Upper lobe of left lung (tissue), 6 donors: ENCODE data around the gene INHBC. TPM values are rescaled to one million over a fixed set of nuclear protein-coding genes. Genes with fewer than 3 reads are reported as not detected.

Experiments used
- ATAC-seq, 2 donors: fragments of 200-7000 bp; cut with Tn5 transposase; one replicate each; pipeline ENCODE4 v1.9.1; 2022; ENCODE audit warnings: mild to moderate bottlenecking in 2 of 2, moderate library complexity in 2 of 2; ENCODE audit not compliant: low FRiP score in 2 of 2
- DNase-seq, 2 donors: peaks; one replicate each; pipeline ENCODE4 v3.0.0-alpha.2; 2019 to 2020
- H3K27ac ChIP-seq, 4 donors: fragments of 200-600 bp; sonication (generic); one replicate each; pipeline ENCODE4 v1.5.1; 2016 to 2019
- H3K27me3 ChIP-seq, 4 donors: fragments of 200-600 bp; sonication (generic); one replicate each; pipeline ENCODE4 v1.5.1; 2017 to 2019
- H3K36me3 ChIP-seq, 4 donors: fragments of 200-600 bp; sonication (generic); one replicate each; pipeline ENCODE4 v1.5.1; 2016 to 2019
- H3K4me1 ChIP-seq, 4 donors: fragments of 200-600 bp; sonication (generic); one replicate each; pipeline ENCODE4 v1.5.1; 2018 to 2019
- H3K4me3 ChIP-seq, 4 donors: fragments of 200-600 bp; sonication (generic); one replicate each; pipeline ENCODE4 v1.5.1; 2017 to 2019; ENCODE audit warnings: mild to moderate bottlenecking in 2 of 4, moderate library complexity in 1 of 4
- H3K9me3 ChIP-seq, 4 donors: fragments of 200-600 bp; sonication (generic); one replicate each; pipeline ENCODE4 v1.5.1; 2018 to 2019
- EP300 ChIP-seq, 4 donors: sonication (generic); formaldehyde crosslinking; IDR thresholded peaks; one replicate each; pipeline ENCODE4 v1.5.1; 2017; ENCODE audit warnings: antibody characterized with exemption in 4 of 4, control low read depth in 2 of 4
- POLR2A ChIP-seq, 4 donors: fragments of 450-650 bp; IDR thresholded peaks; one replicate each; pipeline ENCODE4 v1.5.1; 2016 to 2017; ENCODE audit warnings: antibody characterized with exemption in 4 of 4, mild to moderate bottlenecking in 2 of 4
- POLR2AphosphoS5 ChIP-seq, 2 donors: sonication (generic); formaldehyde crosslinking; IDR thresholded peaks; one replicate each; pipeline ENCODE4 v1.5.1; 2017; ENCODE audit warnings: antibody characterized with exemption in 2 of 2
- WGBS, 2 donors: methylation state at CpG; one replicate each; pipeline ENCODE4 v1.1.5; 2017 to 2018; 5-methylcytosine and 5-hydroxymethylcytosine counted together
- total RNA-seq, 6 donors: library from RNA; depleted of rRNA in 4 of 6; stranded (reverse); fragments of >200 nt in 4 of 6; gene quantifications; one replicate each; pipeline versions ENCODE4 v1.1.0 to v1.2.1, GENCODE V29; 2016 to 2021
- TF ChIP-seq, protein P1 (sequence below), 6 experiments: fragments of 450-650 bp in 4 of 6; fragments of 200-600 bp in 2 of 6; sonication (generic) in 2 of 6; IDR thresholded peaks; one replicate each; pipeline ENCODE4 v1.5.1; 2016 to 2019; ENCODE audit warnings: antibody characterized with exemption in 6 of 6
- donor health status: DM: no; HTN: no; CAD: no; lungs with moderate emphysema.
- donor health status: DM: no; HTN: yes; CAD: no; lungs with severe emphysema.

INHBC gene
- total RNA-seq, 6 donors from 2014 or later: not detected

DNA sequence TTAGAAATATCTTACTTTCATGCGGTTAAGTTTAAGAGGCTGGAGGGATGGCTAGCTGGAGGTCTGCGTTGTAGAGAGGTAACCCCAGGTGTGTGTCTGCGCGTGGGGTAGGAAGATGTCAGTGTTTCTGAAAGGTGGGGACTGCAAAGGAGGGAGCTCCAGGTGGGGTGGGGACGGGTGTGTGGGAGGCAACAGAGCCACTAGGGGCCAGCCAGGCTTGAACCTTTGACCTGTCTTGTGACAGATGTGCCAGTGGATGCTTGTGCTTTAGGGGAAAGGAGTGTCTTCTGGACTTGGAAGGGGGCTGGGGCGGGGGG, 25.8 kb downstream of the INHBC start:
- Histone ChIP-seq H3K4me3 (peak overlapping the region in 3 of 4 donors; percentile 58 to 79 (median 77)), H3K9me3 (no peaks in the 10 kb centered on the region), H3K27ac (peak overlapping the region in 1 of 4 donors; percentile 86), H3K36me3 (no peaks in the 10 kb centered on the region), H3K4me1 (peaks cover 33 to 45% (median 38%) of the 10 kb centered on the region in 4 donors), H3K27me3 (peaks cover 0 to 9% (median 4%) of the 10 kb centered on the region in 4 donors)
- DNase-seq (no peak), ATAC-seq (no peak)
- WGBS, 2 donors: 2 to 4% methylated on average over 5 of the region's 6 CpGs
- TF ChIP-seq POLR2AphosphoS5 (IDR thresholded peaks at IDR 0.05) (no peak), POLR2A (IDR thresholded peaks at IDR 0.05) (no peak), EP300 (IDR thresholded peaks at IDR 0.05) (no peak)
- TF ChIP-seq, protein P1, sequence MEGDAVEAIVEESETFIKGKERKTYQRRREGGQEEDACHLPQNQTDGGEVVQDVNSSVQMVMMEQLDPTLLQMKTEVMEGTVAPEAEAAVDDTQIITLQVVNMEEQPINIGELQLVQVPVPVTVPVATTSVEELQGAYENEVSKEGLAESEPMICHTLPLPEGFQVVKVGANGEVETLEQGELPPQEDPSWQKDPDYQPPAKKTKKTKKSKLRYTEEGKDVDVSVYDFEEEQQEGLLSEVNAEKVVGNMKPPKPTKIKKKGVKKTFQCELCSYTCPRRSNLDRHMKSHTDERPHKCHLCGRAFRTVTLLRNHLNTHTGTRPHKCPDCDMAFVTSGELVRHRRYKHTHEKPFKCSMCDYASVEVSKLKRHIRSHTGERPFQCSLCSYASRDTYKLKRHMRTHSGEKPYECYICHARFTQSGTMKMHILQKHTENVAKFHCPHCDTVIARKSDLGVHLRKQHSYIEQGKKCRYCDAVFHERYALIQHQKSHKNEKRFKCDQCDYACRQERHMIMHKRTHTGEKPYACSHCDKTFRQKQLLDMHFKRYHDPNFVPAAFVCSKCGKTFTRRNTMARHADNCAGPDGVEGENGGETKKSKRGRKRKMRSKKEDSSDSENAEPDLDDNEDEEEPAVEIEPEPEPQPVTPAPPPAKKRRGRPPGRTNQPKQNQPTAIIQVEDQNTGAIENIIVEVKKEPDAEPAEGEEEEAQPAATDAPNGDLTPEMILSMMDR (IDR thresholded peaks at IDR 0.05): no peak

DNA sequence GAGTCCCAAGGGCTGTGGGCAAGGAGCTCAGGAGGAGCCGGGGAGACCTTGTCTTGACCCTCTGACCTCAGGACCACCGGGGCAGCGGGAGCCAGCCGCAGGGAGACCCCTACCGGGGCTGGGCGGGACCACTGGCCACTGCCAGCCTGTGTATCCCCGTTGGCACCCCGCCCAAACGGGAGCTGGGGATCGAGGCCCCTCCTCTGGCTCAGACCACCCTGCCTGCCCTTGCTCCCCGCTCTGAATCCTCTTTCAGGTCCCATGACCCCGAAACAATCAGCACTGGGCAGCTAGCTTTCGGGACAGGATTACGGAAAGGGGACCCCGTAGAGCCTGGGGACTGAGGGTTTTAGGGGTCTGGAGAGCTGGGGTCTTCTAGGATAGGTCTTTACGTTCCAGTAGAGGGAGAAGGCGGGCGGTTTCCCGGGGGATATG, 26.3 kb downstream of the INHBC start:
- Histone ChIP-seq H3K27ac (peak overlapping the region in 2 of 4 donors; percentile 68 to 86), H3K27me3 (peaks cover 0 to 9% (median 4%) of the 10 kb centered on the region in 4 donors), H3K4me3 (peak overlapping the region in 3 of 4 donors; percentile 65 to 79 (median 77)), H3K4me1 (peaks cover 33 to 45% (median 38%) of the 10 kb centered on the region in 4 donors), H3K36me3 (no peaks in the 10 kb centered on the region), H3K9me3 (no peaks in the 10 kb centered on the region)
- TF ChIP-seq EP300 (IDR thresholded peaks at IDR 0.05): no peak
- TF ChIP-seq, protein P1 (IDR thresholded peaks at IDR 0.05): no peak
- TF ChIP-seq POLR2A (IDR thresholded peaks at IDR 0.05): no peak
- TF ChIP-seq POLR2AphosphoS5 (IDR thresholded peaks at IDR 0.05): no peak
- ATAC-seq (no peak), DNase-seq (peak in 1 of 2 donors; percentile 77)
- 3 to 6% methylated on average over 10 to 18 of the region's 19 CpGs for WGBS, 2 donors

DNA sequence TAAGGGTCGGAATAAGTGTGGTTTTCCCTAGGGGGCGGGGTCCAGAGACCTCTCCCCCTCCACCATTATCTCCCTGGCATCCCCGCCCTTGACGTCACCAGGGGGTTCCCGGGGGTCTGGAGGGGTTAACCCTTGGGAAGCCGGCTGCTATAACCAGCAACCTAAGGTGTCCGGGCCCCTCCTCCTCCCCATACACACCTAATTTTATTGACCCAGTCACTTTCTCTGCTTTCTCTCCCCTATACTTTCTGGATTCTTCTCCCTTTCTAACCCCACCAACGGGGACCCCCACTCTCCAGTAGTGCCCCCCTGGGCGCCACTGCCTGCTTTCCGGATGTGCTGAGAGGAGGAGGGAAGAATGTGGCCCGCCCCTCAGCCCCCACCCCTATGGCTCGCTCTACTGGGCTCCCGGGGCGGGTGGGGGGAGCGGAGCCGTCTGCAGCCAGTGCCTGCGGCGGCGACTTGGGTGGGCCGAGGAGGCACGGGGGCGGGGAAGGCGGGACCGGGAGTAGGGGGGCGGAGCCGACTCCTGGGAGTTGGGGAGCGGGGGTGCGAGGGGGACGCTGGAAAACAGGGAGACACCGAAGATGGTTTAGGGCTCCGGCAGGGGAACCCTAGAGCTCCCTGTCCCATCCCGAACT, 26.8 kb downstream of the INHBC start:
- DNase-seq: peak; percentile 71 to 90
- TF ChIP-seq, protein P1 (IDR thresholded peaks at IDR 0.05): no peak
- TF ChIP-seq EP300 (IDR thresholded peaks at IDR 0.05): no peak
- TF ChIP-seq POLR2AphosphoS5 (IDR thresholded peaks at IDR 0.05): no peak
- peak; percentile 19 to 63 for ATAC-seq
- peak overlapping the region in 2 of 4 donors; percentile 68 to 86 for H3K27ac ChIP-seq
- H3K4me1 ChIP-seq: peaks cover 33 to 45% (median 35%) of the 10 kb centered on the region in 4 donors
- no peaks in the 10 kb centered on the region for H3K36me3 ChIP-seq
- H3K27me3 ChIP-seq: peaks cover 0 to 9% (median 4%) of the 10 kb centered on the region in 4 donors
- H3K9me3 ChIP-seq: no peaks in the 10 kb centered on the region
- peak overlapping the region; percentile 54 to 79 (median 71) for H3K4me3 ChIP-seq
- 1% methylated on average over 14 to 22 of the region's 32 CpGs for WGBS, 2 donors

GRCh38 chr12:57461917-57462250, 27.3 kb downstream of the INHBC start:
- DNase-seq (no peak), ATAC-seq (peak in 1 of 2 donors; percentile 4)
- 0 to 2% methylated on average over 6 to 9 of the region's 9 CpGs for WGBS, 2 donors
- Histone ChIP-seq H3K36me3 (no peaks in the 10 kb centered on the region), H3K4me1 (peaks cover 33 to 45% (median 35%) of the 10 kb centered on the region in 4 donors), H3K27ac (peak overlapping the region; percentile 53 to 86 (median 70)), H3K27me3 (peaks cover 0 to 9% (median 4%) of the 10 kb centered on the region in 4 donors), H3K4me3 (peak overlapping the region; percentile 54 to 79 (median 71)), H3K9me3 (no peaks in the 10 kb centered on the region)
- no peak for TF ChIP-seq POLR2AphosphoS5 (IDR thresholded peaks at IDR 0.05)
- TF ChIP-seq, protein P1 (IDR thresholded peaks at IDR 0.05): no peak
- TF ChIP-seq EP300 (IDR thresholded peaks at IDR 0.05): no peak
- TF ChIP-seq POLR2A (IDR thresholded peaks at IDR 0.05): no peak
